ENCODE results near the gene NFIB.

The NFIB gene

GRCh38 chr9:14273696-14274121 lies 40.2 kb downstream of the NFIB start:
- no peak for DNase-seq (ENCODE audit: low spot score)

- no peak for DNase-seq (ENCODE audit: low spot score)
These were observed 40.9 kb downstream of the NFIB start for GRCh38 chr9:14272927-14273528.

- DNase-seq (ENCODE audit: low spot score) = no peak
These were observed 42.8 kb downstream of the NFIB start for GRCh38 chr9:14271093-14271673.

- DNase-seq (ENCODE audit: low spot score) = no peak
These were observed 43.4 kb downstream of the NFIB start for GRCh38 chr9:14270358-14271092.

- DNase-seq (ENCODE audit: low spot score) = no peak
These were observed 44.0 kb downstream of the NFIB start for GRCh38 chr9:14269916-14270315.

- DNase-seq (ENCODE audit: low spot score) = no peak
These were observed 50.0 kb downstream of the NFIB start for GRCh38 chr9:14263707-14264483.

- no peak for DNase-seq (ENCODE audit: low spot score)
These were observed 51.1 kb downstream of the NFIB start for GRCh38 chr9:14262827-14263226.

- no peak for DNase-seq (ENCODE audit: low spot score)
These were observed 52.3 kb downstream of the NFIB start for GRCh38 chr9:14261616-14262015.

GRCh38 chr9:14260101-14260500 lies 53.8 kb downstream of the NFIB start:
- no peak for DNase-seq (ENCODE audit: low spot score)

GRCh38 chr9:14258660-14259239 lies 55.2 kb downstream of the NFIB start:
- DNase-seq (ENCODE audit: low spot score) = no peak

GRCh38 chr9:14258156-14258555 lies 55.8 kb downstream of the NFIB start:
- DNase-seq (ENCODE audit: low spot score) = no peak

GRCh38 chr9:14256588-14256987 lies 57.4 kb downstream of the NFIB start:
- no peak for DNase-seq (ENCODE audit: low spot score)

GRCh38 chr9:14251154-14252071 lies 62.5 kb downstream of the NFIB start:
- no peak for DNase-seq (ENCODE audit: low spot score)

GRCh38 chr9:14250794-14251153 lies 63.2 kb downstream of the NFIB start:
- no peak for DNase-seq (ENCODE audit: low spot score)

GRCh38 chr9:14249527-14249926 lies 64.4 kb downstream of the NFIB start:
- DNase-seq (ENCODE audit: low spot score) = no peak

- DNase-seq (ENCODE audit: low spot score) = no peak
These were observed 65.8 kb downstream of the NFIB start for GRCh38 chr9:14248149-14248548.

- DNase-seq (ENCODE audit: low spot score) = no peak
These were observed 66.4 kb downstream of the NFIB start for GRCh38 chr9:14247577-14247976.

- DNase-seq (ENCODE audit: low spot score) = no peak
These were observed 67.0 kb downstream of the NFIB start for GRCh38 chr9:14246951-14247350.

GRCh38 chr9:14245901-14246525 lies 67.9 kb downstream of the NFIB start:
- no peak for DNase-seq (ENCODE audit: low spot score)

- no peak for DNase-seq (ENCODE audit: low spot score)
These were observed 70.4 kb downstream of the NFIB start for GRCh38 chr9:14243514-14244042.

Measured in activated CD4-positive, alpha-beta T cell treated with anti-CD3 and anti-CD28 coated beads, Interleukin-2, Interleukin-4, amounts not matched to agents 100 ng/mL and 50 ng/mL, durations not matched to agents 16 hours and 8 hours (primary cell).